T-helper 2 cell treated with Interferon-gamma antibody and Interleukin-4, amounts not matched to agents 5 μg/mL and 100 μg/mL, for 36 hours (primary cell): Measurements from ENCODE around the gene PDE6A.

ENCODE experiments used
- DNase-seq: peaks from one replicate; pipeline ENCODE4 v3.0.0; 2021; ENCODE audit warnings: low spot score
- H3K27ac Mint-ChIP-seq: one replicate; pipeline ENCODE4 v1.8.0; 2021; ENCODE audit warnings: mild to moderate bottlenecking, mixed read lengths
- H3K27me3 Mint-ChIP-seq: one replicate; pipeline ENCODE4 v1.8.0; 2021; ENCODE audit warnings: low read depth, mixed read lengths
- H3K36me3 Mint-ChIP-seq: one replicate; pipeline ENCODE4 v1.8.0; 2021; ENCODE audit warnings: low read depth, mixed read lengths
- H3K4me1 Mint-ChIP-seq: one replicate; pipeline ENCODE4 v1.8.0; 2021; ENCODE audit warnings: low read depth, mixed read lengths
- H3K4me3 Mint-ChIP-seq: one replicate; pipeline ENCODE4 v1.8.0; 2022; ENCODE audit warnings: mild to moderate bottlenecking, moderate library complexity, mixed read lengths
- H3K9me3 Mint-ChIP-seq: one replicate; pipeline ENCODE4 v1.8.0; 2021; ENCODE audit warnings: mixed read lengths

The PDE6A gene

GRCh38 chr5:149817539-149818060 is 127.0 kb downstream of the PDE6A start:
- Mint-ChIP-seq H3K4me1 (no peaks in the 10 kb centered on the region), H3K4me3 (no peak overlapping the region), H3K36me3 (no peaks in the 10 kb centered on the region), H3K9me3 (no peaks in the 10 kb centered on the region), H3K27me3 (no peaks in the 10 kb centered on the region), H3K27ac (no peak overlapping the region)
- DNase-seq, result no peak

GRCh38 chr5:149816661-149817060 is 127.9 kb downstream of the PDE6A start:
- no peaks in the 10 kb centered on the region for H3K4me1 Mint-ChIP-seq
- no peak for DNase-seq
- H3K27ac Mint-ChIP-seq, result no peak overlapping the region
- H3K9me3 Mint-ChIP-seq, result no peaks in the 10 kb centered on the region
- H3K27me3 Mint-ChIP-seq, result no peaks in the 10 kb centered on the region
- H3K4me3 Mint-ChIP-seq, result no peak overlapping the region
- H3K36me3 Mint-ChIP-seq, result no peaks in the 10 kb centered on the region

- Mint-ChIP-seq H3K36me3 (no peaks in the 10 kb centered on the region), H3K27ac (no peak overlapping the region), H3K9me3 (no peaks in the 10 kb centered on the region), H3K27me3 (no peaks in the 10 kb centered on the region), H3K4me3 (no peak overlapping the region), H3K4me1 (no peaks in the 10 kb centered on the region)
- DNase-seq, result no peak
Observed at GRCh38 chr5:149811453-149811852, 133.1 kb downstream of the PDE6A start.

GRCh38 chr5:149810856-149811255 is 133.7 kb downstream of the PDE6A start:
- H3K9me3 Mint-ChIP-seq, result no peaks in the 10 kb centered on the region
- no peaks in the 10 kb centered on the region for H3K27me3 Mint-ChIP-seq
- no peak overlapping the region for H3K27ac Mint-ChIP-seq
- DNase-seq, result no peak
- H3K4me1 Mint-ChIP-seq, result no peaks in the 10 kb centered on the region
- H3K4me3 Mint-ChIP-seq, result no peak overlapping the region
- no peaks in the 10 kb centered on the region for H3K36me3 Mint-ChIP-seq

- H3K9me3 Mint-ChIP-seq, result no peaks in the 10 kb centered on the region
- H3K36me3 Mint-ChIP-seq, result no peaks in the 10 kb centered on the region
- no peak overlapping the region for H3K27ac Mint-ChIP-seq
- no peaks in the 10 kb centered on the region for H3K4me1 Mint-ChIP-seq
- no peak overlapping the region for H3K4me3 Mint-ChIP-seq
- no peak for DNase-seq
- no peaks in the 10 kb centered on the region for H3K27me3 Mint-ChIP-seq
Observed at GRCh38 chr5:149809931-149810691, 134.5 kb downstream of the PDE6A start.

GRCh38 chr5:149808264-149808982 is 136.2 kb downstream of the PDE6A start:
- H3K36me3 Mint-ChIP-seq, result no peaks in the 10 kb centered on the region
- H3K9me3 Mint-ChIP-seq, result no peaks in the 10 kb centered on the region
- DNase-seq, result no peak
- H3K27ac Mint-ChIP-seq, result no peak overlapping the region
- H3K27me3 Mint-ChIP-seq, result no peaks in the 10 kb centered on the region
- H3K4me3 Mint-ChIP-seq, result no peak overlapping the region
- no peaks in the 10 kb centered on the region for H3K4me1 Mint-ChIP-seq
